ENCODE measurements around the gene DGKD. TPM values are rescaled to one million over a fixed set of nuclear protein-coding genes. Genes with fewer than 3 reads are reported as not detected.

The DGKD gene
- total RNA-seq, 4 donors from 2014 or later, result 26.3 to 41.3 (median 30.4) TPM

DNA sequence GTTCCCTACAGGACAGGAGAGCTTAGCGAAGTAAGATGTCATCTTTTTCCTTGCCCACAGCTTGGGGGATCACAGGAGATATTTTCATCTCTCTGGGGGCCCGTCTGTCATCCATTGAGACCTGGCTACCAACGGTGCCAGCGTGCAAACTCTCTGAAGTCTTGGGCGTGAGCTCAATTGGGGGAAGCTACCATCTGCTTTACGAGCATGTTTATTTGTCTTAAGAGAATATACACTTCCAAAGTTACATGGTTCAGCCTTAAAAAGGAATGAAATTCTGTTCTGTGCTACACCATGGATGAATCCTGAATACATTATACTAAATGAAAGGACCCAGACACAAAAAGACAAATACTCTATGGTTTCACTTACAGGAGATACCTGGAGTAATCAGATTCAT lies 33.1 kb upstream of the DGKD start:
- no peaks in the 10 kb centered on the region for H3K9me3 ChIP-seq
- H3K36me3 ChIP-seq, result no peaks in the 10 kb centered on the region
- TF ChIP-seq POLR2A (IDR thresholded peaks at IDR 0.05), result no peak
- intact Hi-C loops (cut with DNase I; ENCODE audit: low total_unique reads) (no loop called here), in situ Hi-C loops (cut with MboI; ENCODE audit: low sequenced_read_pairs in 4 of 4) (no loop called here)
- H3K27ac ChIP-seq, result no peak overlapping the region
- no peak for ATAC-seq
- no peak overlapping the region for H3K4me3 ChIP-seq
- DNase-seq, result no peak
- H3K4me1 ChIP-seq, result no peaks in the 10 kb centered on the region
- no peaks in the 10 kb centered on the region for H3K27me3 ChIP-seq

DNA sequence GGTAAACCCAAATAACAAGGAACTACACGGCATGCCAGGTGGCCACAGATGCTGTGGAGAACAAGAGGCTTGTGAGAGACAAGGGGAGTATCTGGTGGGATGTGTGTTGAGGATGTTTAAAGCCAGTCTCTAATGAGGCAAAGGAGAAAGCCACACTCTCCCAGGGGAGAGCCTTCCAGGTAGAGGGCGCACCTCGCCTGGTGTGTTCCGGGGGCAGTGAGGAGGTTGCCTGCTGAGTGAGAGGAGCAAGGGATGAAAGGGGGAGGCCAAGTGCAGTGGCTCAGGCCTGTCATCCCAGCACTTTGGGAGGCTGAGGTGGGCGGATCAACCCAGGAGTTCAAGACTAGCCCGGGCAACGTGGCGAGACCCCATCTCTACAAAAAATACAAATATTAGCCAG lies 30.4 kb upstream of the DGKD start:
- H3K27ac ChIP-seq, result no peak overlapping the region
- DNase-seq (no peak), ATAC-seq (no peak)
- H3K4me1 ChIP-seq, result no peaks in the 10 kb centered on the region
- no peaks in the 10 kb centered on the region for H3K27me3 ChIP-seq
- intact Hi-C loops (cut with DNase I; ENCODE audit: low total_unique reads) (no loop called here), in situ Hi-C loops (cut with MboI; ENCODE audit: low sequenced_read_pairs in 4 of 4) (no loop called here)
- no peaks in the 10 kb centered on the region for H3K9me3 ChIP-seq
- no peak for TF ChIP-seq POLR2A (IDR thresholded peaks at IDR 0.05)
- H3K36me3 ChIP-seq, result no peaks in the 10 kb centered on the region
- no peak overlapping the region for H3K4me3 ChIP-seq

DNA sequence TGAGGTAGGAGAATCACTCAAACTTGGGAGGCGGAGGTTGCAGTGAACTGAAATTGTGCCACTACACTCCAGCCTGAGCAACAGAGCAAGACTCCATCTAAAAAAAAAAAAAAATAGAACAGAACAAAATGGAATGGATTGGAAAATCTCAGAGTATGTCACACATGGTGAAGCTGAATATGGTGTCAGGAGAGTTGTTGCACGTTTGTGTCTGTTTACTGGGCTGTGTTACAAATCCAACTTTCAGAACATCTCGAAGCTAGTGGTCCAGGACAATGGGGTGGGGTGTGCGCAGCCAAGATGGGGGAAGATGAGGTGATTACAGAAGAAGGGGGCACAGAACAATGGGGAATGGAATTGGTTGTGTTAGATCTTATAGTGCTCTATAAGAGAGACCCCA lies 29.0 kb upstream of the DGKD start:
- DNase-seq (no peak), ATAC-seq (no peak)
- Histone ChIP-seq H3K4me3 (no peak overlapping the region), H3K27me3 (no peaks in the 10 kb centered on the region), H3K27ac (no peak overlapping the region), H3K4me1 (no peaks in the 10 kb centered on the region), H3K36me3 (no peaks in the 10 kb centered on the region), H3K9me3 (no peaks in the 10 kb centered on the region)
- TF ChIP-seq POLR2A (IDR thresholded peaks at IDR 0.05), result no peak
- TF ChIP-seq, protein P1, sequence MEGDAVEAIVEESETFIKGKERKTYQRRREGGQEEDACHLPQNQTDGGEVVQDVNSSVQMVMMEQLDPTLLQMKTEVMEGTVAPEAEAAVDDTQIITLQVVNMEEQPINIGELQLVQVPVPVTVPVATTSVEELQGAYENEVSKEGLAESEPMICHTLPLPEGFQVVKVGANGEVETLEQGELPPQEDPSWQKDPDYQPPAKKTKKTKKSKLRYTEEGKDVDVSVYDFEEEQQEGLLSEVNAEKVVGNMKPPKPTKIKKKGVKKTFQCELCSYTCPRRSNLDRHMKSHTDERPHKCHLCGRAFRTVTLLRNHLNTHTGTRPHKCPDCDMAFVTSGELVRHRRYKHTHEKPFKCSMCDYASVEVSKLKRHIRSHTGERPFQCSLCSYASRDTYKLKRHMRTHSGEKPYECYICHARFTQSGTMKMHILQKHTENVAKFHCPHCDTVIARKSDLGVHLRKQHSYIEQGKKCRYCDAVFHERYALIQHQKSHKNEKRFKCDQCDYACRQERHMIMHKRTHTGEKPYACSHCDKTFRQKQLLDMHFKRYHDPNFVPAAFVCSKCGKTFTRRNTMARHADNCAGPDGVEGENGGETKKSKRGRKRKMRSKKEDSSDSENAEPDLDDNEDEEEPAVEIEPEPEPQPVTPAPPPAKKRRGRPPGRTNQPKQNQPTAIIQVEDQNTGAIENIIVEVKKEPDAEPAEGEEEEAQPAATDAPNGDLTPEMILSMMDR (IDR thresholded peaks at IDR 0.05 in 4 of 5, conservative IDR thresholded peaks at IDR 0.05 in 1 of 5), result no peak
- in situ Hi-C loops (cut with MboI; ENCODE audit: low sequenced_read_pairs in 4 of 4), result no loop called here
- intact Hi-C loops (cut with DNase I; ENCODE audit: low total_unique reads), result no loop called here

DNA sequence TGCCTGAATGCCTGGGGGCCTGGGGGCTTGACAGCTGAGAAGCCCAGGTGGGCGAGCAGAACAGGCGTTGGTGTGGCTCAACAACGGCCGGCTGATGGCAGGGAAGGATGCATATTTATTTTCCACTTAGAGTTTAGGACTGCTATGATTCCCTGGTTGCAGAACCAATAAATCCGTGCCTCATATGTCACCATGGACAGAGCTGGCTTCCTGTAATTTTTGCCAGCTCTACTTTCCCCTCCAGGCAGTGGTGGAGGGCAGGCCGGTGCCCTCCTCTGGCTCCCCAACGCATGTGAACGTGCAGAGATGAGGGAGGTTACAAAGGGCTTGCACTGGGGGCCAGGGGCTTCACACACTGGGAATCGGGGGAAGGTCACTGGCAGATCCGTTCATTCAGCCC lies 28.5 kb upstream of the DGKD start:
- H3K27me3 ChIP-seq, result no peaks in the 10 kb centered on the region
- no peak overlapping the region for H3K4me3 ChIP-seq
- in situ Hi-C loops (cut with MboI; ENCODE audit: low sequenced_read_pairs in 4 of 4) (no loop called here), intact Hi-C loops (cut with DNase I; ENCODE audit: low total_unique reads) (no loop called here)
- H3K36me3 ChIP-seq, result no peaks in the 10 kb centered on the region
- no peak overlapping the region for H3K27ac ChIP-seq
- ATAC-seq (no peak), DNase-seq (no peak)
- TF ChIP-seq, protein P1 (IDR thresholded peaks at IDR 0.05 in 4 of 5, conservative IDR thresholded peaks at IDR 0.05 in 1 of 5), result no peak
- TF ChIP-seq POLR2A (IDR thresholded peaks at IDR 0.05), result no peak
- no peaks in the 10 kb centered on the region for H3K9me3 ChIP-seq
- no peaks in the 10 kb centered on the region for H3K4me1 ChIP-seq

DNA sequence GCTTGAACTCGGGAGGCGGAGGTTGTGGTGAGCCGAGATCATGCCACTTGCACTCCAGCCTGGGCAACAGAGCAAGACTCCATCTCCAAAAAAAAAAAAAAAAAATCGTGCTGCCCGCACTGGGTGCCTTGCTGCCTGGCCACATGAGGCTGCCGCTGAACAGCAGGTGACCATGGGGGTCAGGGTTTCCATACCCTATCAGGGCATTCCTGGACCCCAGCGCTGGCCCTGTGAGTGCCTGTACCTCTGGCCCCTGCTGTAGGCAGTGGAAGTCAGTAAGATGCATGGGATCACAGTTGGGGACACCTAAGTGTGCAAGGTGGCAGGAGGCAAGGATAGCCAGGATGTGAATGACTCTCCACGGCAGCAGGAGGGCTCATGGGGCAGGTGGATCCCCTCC lies 27.8 kb upstream of the DGKD start:
- Histone ChIP-seq H3K4me3 (no peak overlapping the region), H3K27ac (no peak overlapping the region), H3K27me3 (no peaks in the 10 kb centered on the region), H3K4me1 (no peaks in the 10 kb centered on the region), H3K9me3 (no peaks in the 10 kb centered on the region), H3K36me3 (no peaks in the 10 kb centered on the region)
- TF ChIP-seq, protein P1 (IDR thresholded peaks at IDR 0.05 in 4 of 5, conservative IDR thresholded peaks at IDR 0.05 in 1 of 5), result no peak
- TF ChIP-seq POLR2A (IDR thresholded peaks at IDR 0.05), result no peak
- DNase-seq (no peak), ATAC-seq (no peak)
- in situ Hi-C loops (cut with MboI; ENCODE audit: low sequenced_read_pairs in 4 of 4) (no loop called here), intact Hi-C loops (cut with DNase I; ENCODE audit: low total_unique reads) (no loop called here)

DNA sequence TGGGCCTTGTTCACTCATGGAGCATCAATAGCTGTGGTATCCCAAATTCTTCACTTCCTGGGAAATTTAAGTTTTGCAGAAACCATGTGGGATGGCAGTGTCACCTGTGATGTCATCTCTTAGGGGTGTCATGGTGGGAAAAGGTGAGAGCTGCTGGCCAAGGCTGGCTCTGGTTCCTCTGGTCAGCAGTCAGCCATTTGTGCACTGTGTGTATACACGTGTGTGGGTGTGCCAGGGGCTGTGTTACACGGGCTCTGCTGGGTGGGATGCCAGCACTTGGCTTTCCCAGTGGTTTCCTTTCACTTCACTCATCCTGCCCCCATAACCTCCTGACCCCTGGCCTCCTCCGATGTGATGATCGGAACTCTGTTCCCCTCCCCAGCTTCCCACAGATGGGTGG lies 25.4 kb upstream of the DGKD start:
- Histone ChIP-seq H3K27ac (no peak overlapping the region), H3K27me3 (no peaks in the 10 kb centered on the region), H3K4me3 (no peak overlapping the region), H3K4me1 (no peaks in the 10 kb centered on the region), H3K36me3 (no peaks in the 10 kb centered on the region), H3K9me3 (no peaks in the 10 kb centered on the region)
- TF ChIP-seq POLR2A (IDR thresholded peaks at IDR 0.05), result no peak
- TF ChIP-seq, protein P1 (IDR thresholded peaks at IDR 0.05 in 4 of 5, conservative IDR thresholded peaks at IDR 0.05 in 1 of 5), result no peak
- intact Hi-C loops (cut with DNase I; ENCODE audit: low total_unique reads), result no loop called here
- DNase-seq (no peak), ATAC-seq (no peak)
- in situ Hi-C loops (cut with MboI; ENCODE audit: low sequenced_read_pairs in 4 of 4), result no loop called here
